Effector CD4-positive, alpha-beta T cell (primary cell): Measurements from ENCODE around the gene CFAP99.
A peak's percentile ranks its signal among the peaks of the same experiment; 100 is the strongest.
"Not testable (repeated sequence)": the region's sequence is repeated elsewhere in the genome, so short reads cannot be mapped to it uniquely, and the experiment has no call there.

Experiments
- DNase-seq: peaks from one replicate; pipeline ENCODE4 v3.0.0-alpha.2; 2020

CFAP99 gene

GRCh38 chr4:2449511-2450392 lies 31.0 kb downstream of the CFAP99 start:
- DNase-seq: no peak

- no peak for DNase-seq
Observed at GRCh38 chr4:2450394-2451035, 31.8 kb downstream of the CFAP99 start.

- DNase-seq: no peak
Observed at GRCh38 chr4:2451036-2451520, 32.3 kb downstream of the CFAP99 start.

- no peak for DNase-seq
Observed at GRCh38 chr4:2451821-2452785, 33.3 kb downstream of the CFAP99 start.

- no peak for DNase-seq
Observed at GRCh38 chr4:2457481-2458295, 38.9 kb downstream of the CFAP99 start.

- DNase-seq: no peak
Observed at GRCh38 chr4:2458546-2459491, 40.1 kb downstream of the CFAP99 start.

- DNase-seq: no peak
Observed at GRCh38 chr4:2459589-2460349, 41.0 kb downstream of the CFAP99 start.

- no peak for DNase-seq
Observed at GRCh38 chr4:2461246-2461960, 42.6 kb downstream of the CFAP99 start.

GRCh38 chr4:2462218-2462991 lies 43.6 kb downstream of the CFAP99 start:
- peak; percentile 54 for DNase-seq

- DNase-seq: no peak
Observed at GRCh38 chr4:2462992-2463762, 44.4 kb downstream of the CFAP99 start.

GRCh38 chr4:2465032-2465431 lies 46.3 kb downstream of the CFAP99 start:
- DNase-seq: no peak

- not testable (repeated sequence) for DNase-seq
Observed at GRCh38 chr4:2465544-2465943, 46.8 kb downstream of the CFAP99 start.

GRCh38 chr4:2468456-2469191 lies 49.9 kb downstream of the CFAP99 start, which contains the start of gene RNF4:
RNF4 (plus strand) TSS chr4:2469106; CDS start chr4:2490494, 21,388 bp downstream.
- DNase-seq: peak; percentile 92

- DNase-seq: peak; percentile 64
Observed at GRCh38 chr4:2469192-2469984, 50.6 kb downstream of the CFAP99 start.

- DNase-seq: no peak
Observed at GRCh38 chr4:2470791-2471190, 52.0 kb downstream of the CFAP99 start.

- DNase-seq: no peak
Observed at GRCh38 chr4:2472187-2472586, 53.4 kb downstream of the CFAP99 start.
